IMR-90 (cell line): ENCODE measurements around the gene NPFF.

Experiments
- CEBPB ChIP-seq: IDR thresholded peaks from 2 replicates; pipeline ENCODE4 v1.6.1; 2012; ENCODE audit warnings: low read depth, low read length, improper control_type of control experiment
- ELK1 ChIP-seq: fragments of 150-350 bp; IDR thresholded peaks from 2 replicates; pipeline ENCODE4 v1.6.1; 2016; ENCODE audit warnings: low read depth, mild to moderate bottlenecking, low read length, moderate library complexity, borderline replicate concordance
- FOS ChIP-seq: fragments of 150-350 bp; IDR thresholded peaks from 2 replicates; pipeline ENCODE4 v1.6.1; 2016; ENCODE audit warnings: low read depth, low read length
- MAFK ChIP-seq: IDR thresholded peaks from 2 replicates; pipeline ENCODE4 v1.6.1; 2012; ENCODE audit warnings: low read depth, low read length, improper control_type of control experiment
- MXI1 ChIP-seq: IDR thresholded peaks from 2 replicates; pipeline ENCODE4 v1.6.1; 2012; ENCODE audit warnings: low read depth, mild to moderate bottlenecking, low read length, moderate library complexity, borderline replicate concordance
- POLR2A ChIP-seq: IDR thresholded peaks from 2 replicates; pipeline ENCODE4 v1.6.1; 2012; ENCODE audit warnings: mild to moderate bottlenecking, low read depth, low read length
- SMC3 ChIP-seq: fragments of 150-350 bp; IDR thresholded peaks from 2 replicates; pipeline ENCODE4 v1.6.1; 2016; ENCODE audit warnings: low read depth, mild to moderate bottlenecking, antibody characterized with exemption, low read length, moderate library complexity
- TF ChIP-seq, protein P1 (sequence below): conservative IDR thresholded peaks from 2 replicates; pipeline ENCODE4 v1.5.1; 2012; ENCODE audit warnings: mild to moderate bottlenecking, low read depth, low read length, improper control_type of control experiment

DNA sequence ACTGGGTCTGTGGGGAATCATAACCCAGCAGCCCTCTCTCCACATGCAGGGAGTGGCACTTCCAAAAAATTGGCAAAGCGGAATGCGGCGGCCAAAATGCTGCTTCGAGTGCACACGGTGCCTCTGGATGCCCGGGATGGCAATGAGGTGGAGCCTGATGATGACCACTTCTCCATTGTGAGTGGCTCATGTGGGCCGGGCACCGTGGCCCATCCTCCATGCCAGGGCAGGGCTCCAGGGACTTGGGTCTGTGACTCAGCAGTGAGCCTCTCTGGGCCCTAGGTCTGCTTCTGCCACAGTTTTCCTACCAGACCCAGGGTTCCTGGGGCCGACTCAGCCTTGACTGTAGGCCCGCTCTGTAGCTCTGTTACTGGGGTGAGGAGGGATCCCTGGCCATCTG, 2.2 kb downstream of the NPFF start:
- TF ChIP-seq, protein P1, sequence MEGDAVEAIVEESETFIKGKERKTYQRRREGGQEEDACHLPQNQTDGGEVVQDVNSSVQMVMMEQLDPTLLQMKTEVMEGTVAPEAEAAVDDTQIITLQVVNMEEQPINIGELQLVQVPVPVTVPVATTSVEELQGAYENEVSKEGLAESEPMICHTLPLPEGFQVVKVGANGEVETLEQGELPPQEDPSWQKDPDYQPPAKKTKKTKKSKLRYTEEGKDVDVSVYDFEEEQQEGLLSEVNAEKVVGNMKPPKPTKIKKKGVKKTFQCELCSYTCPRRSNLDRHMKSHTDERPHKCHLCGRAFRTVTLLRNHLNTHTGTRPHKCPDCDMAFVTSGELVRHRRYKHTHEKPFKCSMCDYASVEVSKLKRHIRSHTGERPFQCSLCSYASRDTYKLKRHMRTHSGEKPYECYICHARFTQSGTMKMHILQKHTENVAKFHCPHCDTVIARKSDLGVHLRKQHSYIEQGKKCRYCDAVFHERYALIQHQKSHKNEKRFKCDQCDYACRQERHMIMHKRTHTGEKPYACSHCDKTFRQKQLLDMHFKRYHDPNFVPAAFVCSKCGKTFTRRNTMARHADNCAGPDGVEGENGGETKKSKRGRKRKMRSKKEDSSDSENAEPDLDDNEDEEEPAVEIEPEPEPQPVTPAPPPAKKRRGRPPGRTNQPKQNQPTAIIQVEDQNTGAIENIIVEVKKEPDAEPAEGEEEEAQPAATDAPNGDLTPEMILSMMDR: no peak
- TF ChIP-seq SMC3 (no peak), POLR2A (no peak), FOS (no peak), MXI1 (no peak), ELK1 (no peak), CEBPB (no peak), MAFK (no peak)
